IPS DF 6.9 (cell line): ENCODE measurements around the gene TEX10.

ENCODE experiments used
- DNase-seq: peaks from one replicate; pipeline ENCODE4 v3.0.0-alpha.2; 2013; ENCODE audit warnings: low read depth, low spot score
- H3K27ac ChIP-seq: one replicate; pipeline ENCODE4 v1.5.1; 2013; ENCODE audit warnings: low read length, control low read depth
- H3K27me3 ChIP-seq: 2 replicates; pipeline ENCODE4 v1.6.1; 2013; ENCODE audit warnings: mild to moderate bottlenecking, low read length; ENCODE audit not compliant: control insufficient read depth, insufficient read depth
- H3K36me3 ChIP-seq: 2 replicates; pipeline ENCODE4 v1.6.1; 2013; ENCODE audit warnings: low read length; ENCODE audit not compliant: control insufficient read depth, insufficient read depth
- H3K4me1 ChIP-seq: 2 replicates; pipeline ENCODE4 v1.6.1; 2013; ENCODE audit warnings: low read length; ENCODE audit not compliant: control insufficient read depth, insufficient read depth
- H3K4me3 ChIP-seq: 2 replicates; pipeline ENCODE4 v1.5.1; 2013; ENCODE audit warnings: mild to moderate bottlenecking, low read length
- H3K9me3 ChIP-seq: 2 replicates; pipeline ENCODE4 v1.6.1; 2013; ENCODE audit warnings: low read length, inconsistent platforms; ENCODE audit not compliant: control insufficient read depth, insufficient read depth
- WGBS: extraction: QIAGEN DNeasy Blood & Tissue Kit; methylation state at CpG from one replicate; pipeline ENCODE4 v1.1.7; 2013; ENCODE audit warnings: mixed read lengths, missing lambda C conversion rate; ENCODE audit not compliant: insufficient read length, insufficient coverage; 5-methylcytosine and 5-hydroxymethylcytosine counted together

The TEX10 gene

GRCh38 chr9:100309992-100310391 is 42.8 kb downstream of the TEX10 start:
- DNase-seq: no peak
- H3K27ac ChIP-seq: no peak overlapping the region
- H3K36me3 ChIP-seq: peaks cover 2% of the 10 kb centered on the region; the same call in 1 of the 2 replicates
- WGBS: no CpG with 5 or more reads among the region's 2 CpGs
- H3K4me1 ChIP-seq: no peaks in the 10 kb centered on the region
- H3K9me3 ChIP-seq: no peaks in the 10 kb centered on the region
- H3K4me3 ChIP-seq: no peak overlapping the region
- H3K27me3 ChIP-seq: no peaks in the 10 kb centered on the region

GRCh38 chr9:100308965-100309564 is 43.7 kb downstream of the TEX10 start:
- Histone ChIP-seq H3K36me3 (peaks cover 2% of the 10 kb centered on the region; the same call in 1 of the 2 replicates), H3K9me3 (no peaks in the 10 kb centered on the region), H3K4me3 (no peak overlapping the region), H3K27me3 (no peaks in the 10 kb centered on the region), H3K4me1 (no peaks in the 10 kb centered on the region), H3K27ac (no peak overlapping the region)
- no CpG with 5 or more reads among the region's 1 CpG for WGBS
- no peak for DNase-seq

GRCh38 chr9:100307080-100307479 is 45.7 kb downstream of the TEX10 start:
- Histone ChIP-seq H3K9me3 (no peaks in the 10 kb centered on the region), H3K27me3 (no peaks in the 10 kb centered on the region), H3K4me1 (no peaks in the 10 kb centered on the region), H3K4me3 (no peak overlapping the region), H3K36me3 (peaks cover 6% of the 10 kb centered on the region; the same call in 1 of the 2 replicates), H3K27ac (no peak overlapping the region)
- DNase-seq: no peak
- WGBS: no CpG with 5 or more reads among the region's 2 CpGs

GRCh38 chr9:100306283-100306682 is 46.5 kb downstream of the TEX10 start:
- H3K27me3 ChIP-seq: no peaks in the 10 kb centered on the region
- no peaks in the 10 kb centered on the region for H3K4me1 ChIP-seq
- H3K4me3 ChIP-seq: no peak overlapping the region
- no peak overlapping the region for H3K27ac ChIP-seq
- no CpG with 5 or more reads among the region's 1 CpG for WGBS
- H3K36me3 ChIP-seq: peaks cover 12% of the 10 kb centered on the region; the same call in 1 of the 2 replicates
- no peaks in the 10 kb centered on the region for H3K9me3 ChIP-seq
- no peak for DNase-seq

- Histone ChIP-seq H3K27ac (no peak overlapping the region), H3K4me1 (no peaks in the 10 kb centered on the region), H3K27me3 (no peaks in the 10 kb centered on the region), H3K9me3 (no peaks in the 10 kb centered on the region), H3K36me3 (peaks cover 15% of the 10 kb centered on the region; the same call in 1 of the 2 replicates), H3K4me3 (no peak overlapping the region)
- no CpG with 5 or more reads among the region's 3 CpGs for WGBS
- DNase-seq: no peak
Measured at GRCh38 chr9:100303747-100304146, 49.0 kb downstream of the TEX10 start.

- Histone ChIP-seq H3K9me3 (no peaks in the 10 kb centered on the region), H3K4me1 (no peaks in the 10 kb centered on the region), H3K27ac (no peak overlapping the region), H3K4me3 (no peak overlapping the region), H3K36me3 (peaks cover 15% of the 10 kb centered on the region; the same call in 1 of the 2 replicates), H3K27me3 (no peaks in the 10 kb centered on the region)
- DNase-seq: no peak
- no CpG with 5 or more reads among the region's 3 CpGs for WGBS
Measured at GRCh38 chr9:100298378-100298777, 54.4 kb downstream of the TEX10 start.

- H3K27ac ChIP-seq: no peak overlapping the region
- H3K9me3 ChIP-seq: no peaks in the 10 kb centered on the region
- DNase-seq: no peak
- peaks cover 6% of the 10 kb centered on the region; the same call in 1 of the 2 replicates for H3K36me3 ChIP-seq
- no CpG with 5 or more reads among the region's 4 CpGs for WGBS
- H3K4me1 ChIP-seq: no peaks in the 10 kb centered on the region
- no peaks in the 10 kb centered on the region for H3K27me3 ChIP-seq
- no peak overlapping the region for H3K4me3 ChIP-seq
Measured at GRCh38 chr9:100296407-100296806, 56.3 kb downstream of the TEX10 start.

GRCh38 chr9:100295240-100295639 is 57.5 kb downstream of the TEX10 start:
- Histone ChIP-seq H3K9me3 (no peaks in the 10 kb centered on the region), H3K27ac (no peak overlapping the region), H3K4me1 (no peaks in the 10 kb centered on the region), H3K36me3 (no peaks in the 10 kb centered on the region), H3K4me3 (no peak overlapping the region), H3K27me3 (no peaks in the 10 kb centered on the region)
- DNase-seq: no peak
- no CpG with 5 or more reads among the region's 2 CpGs for WGBS

- WGBS: no CpG with 5 or more reads among the region's 6 CpGs
- no peaks in the 10 kb centered on the region for H3K36me3 ChIP-seq
Measured at GRCh38 chr9:100294806-100295205, 57.9 kb downstream of the TEX10 start.

GRCh38 chr9:100294341-100294740 is 58.4 kb downstream of the TEX10 start:
- Histone ChIP-seq H3K27me3 (no peaks in the 10 kb centered on the region), H3K4me3 (no peak overlapping the region), H3K4me1 (no peaks in the 10 kb centered on the region), H3K27ac (no peak overlapping the region), H3K9me3 (no peaks in the 10 kb centered on the region), H3K36me3 (no peaks in the 10 kb centered on the region)
- WGBS: no CpG with 5 or more reads among the region's 3 CpGs
- DNase-seq: no peak

More at GRCh38 chr9:100294806-100295205, 57.9 kb downstream of the TEX10 start:
- Histone ChIP-seq H3K27ac (no peak overlapping the region), H3K27me3 (no peaks in the 10 kb centered on the region), H3K4me1 (no peaks in the 10 kb centered on the region), H3K9me3 (no peaks in the 10 kb centered on the region), H3K4me3 (no peak overlapping the region)
- DNase-seq: no peak

GRCh38 chr9:100292414-100292813 is 60.3 kb downstream of the TEX10 start:
- Histone ChIP-seq H3K27ac (no peak overlapping the region), H3K4me3 (no peak overlapping the region), H3K27me3 (no peaks in the 10 kb centered on the region), H3K9me3 (no peaks in the 10 kb centered on the region; the same call in 1 of the 2 replicates), H3K36me3 (no peaks in the 10 kb centered on the region), H3K4me1 (no peaks in the 10 kb centered on the region)
- no peak for DNase-seq
- no CpG with 5 or more reads among the region's 13 CpGs for WGBS
